DMS 273 (cell line): ENCODE data around the gene CFAP221.
"Not testable (repeated sequence)": the region's sequence is repeated elsewhere in the genome, so short reads cannot be mapped to it uniquely, and the experiment has no call there.

Source experiments
- DNase-seq: peaks from one replicate; lab custom pipeline; 2025; ENCODE audit not compliant: unreplicated experiment; lab: John Stamatoyannopoulos, UW

The CFAP221 gene

DNA sequence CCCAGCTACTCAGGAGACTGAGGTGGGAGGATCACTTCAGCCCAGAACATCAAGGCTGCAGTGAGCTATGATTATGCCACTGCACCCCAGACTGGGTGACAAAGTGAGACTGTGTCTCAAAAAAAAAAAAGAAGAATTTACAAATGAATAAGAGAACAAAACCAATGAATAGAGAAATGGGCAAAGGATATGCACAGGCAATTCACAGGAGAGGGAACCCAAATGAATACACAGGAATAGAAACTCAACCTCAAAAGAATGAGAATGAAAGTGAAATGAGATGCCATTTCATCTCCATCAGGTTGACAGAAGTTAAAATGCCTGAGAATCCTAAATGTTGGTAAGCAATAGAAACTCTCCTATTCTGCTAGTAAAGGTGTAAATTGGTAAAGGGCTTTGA, 40.2 kb downstream of the CFAP221 start:
- no peak for DNase-seq

DNA sequence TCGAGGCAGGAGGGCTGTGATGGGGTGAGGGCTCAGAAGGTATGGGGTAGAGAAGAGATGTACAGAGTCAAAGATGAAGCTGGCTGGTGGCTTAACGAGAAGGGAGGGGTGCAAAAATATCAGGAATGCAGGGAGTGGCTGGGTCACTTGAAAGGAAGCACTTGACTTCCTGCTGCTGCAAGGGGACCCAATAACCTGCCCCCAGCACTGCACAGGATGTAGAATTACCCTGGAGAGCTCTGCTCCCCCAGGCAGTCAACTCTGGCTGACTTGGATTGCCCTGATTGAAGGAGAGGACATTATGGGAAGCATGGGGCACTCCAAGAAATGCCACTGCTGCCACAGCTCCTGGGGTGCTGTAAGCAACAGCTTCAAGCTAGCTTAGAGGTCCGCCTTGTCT, 41.8 kb downstream of the CFAP221 start:
- no peak for DNase-seq

DNA sequence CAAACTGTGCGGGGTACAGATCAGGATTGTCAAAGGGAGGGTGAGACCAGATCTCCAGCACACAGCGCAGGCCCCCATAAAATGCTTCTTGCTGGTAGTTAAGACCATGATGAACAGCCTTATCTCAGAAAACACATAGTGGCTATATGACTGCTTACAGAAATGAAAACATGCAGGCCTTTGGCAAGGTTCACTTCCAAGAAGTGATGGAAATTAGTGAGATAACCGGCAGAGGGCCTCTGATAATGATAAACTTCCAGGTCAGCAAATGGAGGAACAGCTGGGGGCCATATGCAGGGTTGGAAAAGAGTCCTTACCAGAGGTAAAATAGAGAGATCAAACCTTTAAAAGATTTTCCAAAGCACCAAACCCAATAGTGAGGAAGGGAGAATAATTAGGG, 46.6 kb downstream of the CFAP221 start:
- peak; percentile 55 for DNase-seq

DNA sequence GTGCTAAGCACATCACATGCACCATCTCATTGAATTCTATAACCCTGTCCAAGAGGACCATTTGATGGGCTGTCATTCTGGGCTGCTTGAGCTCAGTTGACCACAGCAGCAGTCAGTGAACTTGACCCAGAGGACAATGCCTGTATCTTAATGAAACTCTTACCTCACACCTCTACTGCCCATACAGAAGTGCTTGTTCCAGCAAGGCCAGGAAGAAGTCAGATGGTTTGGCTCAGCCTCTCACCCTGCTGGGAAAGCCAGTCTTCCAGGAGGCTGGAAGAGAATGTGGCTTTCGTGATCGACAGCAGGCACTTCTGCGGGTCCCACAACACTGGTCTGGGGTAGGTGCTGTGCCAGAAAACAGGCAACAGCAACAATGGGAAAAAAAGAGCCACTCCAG, 47.3 kb downstream of the CFAP221 start:
- no peak for DNase-seq

- no peak for DNase-seq
These were observed 48.2 kb downstream of the CFAP221 start for GRCh38 chr2:119592436-119592835.

GRCh38 chr2:119596638-119597037, 52.4 kb downstream of the CFAP221 start:
- DNase-seq, result no peak

GRCh38 chr2:119598596-119599263, 54.5 kb downstream of the CFAP221 start:
- peak; percentile 49 for DNase-seq

- DNase-seq, result peak; percentile 11
These were observed 55.1 kb downstream of the CFAP221 start for GRCh38 chr2:119599384-119599783.

- no peak for DNase-seq
These were observed 60.8 kb downstream of the CFAP221 start for GRCh38 chr2:119605096-119605495.

GRCh38 chr2:119606674-119607073, 62.4 kb downstream of the CFAP221 start:
- DNase-seq, result no peak

GRCh38 chr2:119608553-119608952, 64.3 kb downstream of the CFAP221 start:
- DNase-seq, result no peak

- no peak for DNase-seq
These were observed 65.1 kb downstream of the CFAP221 start for GRCh38 chr2:119609337-119609736.

GRCh38 chr2:119614140-119614539, 69.9 kb downstream of the CFAP221 start:
- DNase-seq, result not testable (repeated sequence)

GRCh38 chr2:119616421-119616820, 72.2 kb downstream of the CFAP221 start:
- no peak for DNase-seq

GRCh38 chr2:119617455-119617854, 73.2 kb downstream of the CFAP221 start:
- DNase-seq, result no peak

- DNase-seq, result not testable (repeated sequence)
These were observed 74.5 kb downstream of the CFAP221 start for GRCh38 chr2:119618725-119619124.

DNA sequence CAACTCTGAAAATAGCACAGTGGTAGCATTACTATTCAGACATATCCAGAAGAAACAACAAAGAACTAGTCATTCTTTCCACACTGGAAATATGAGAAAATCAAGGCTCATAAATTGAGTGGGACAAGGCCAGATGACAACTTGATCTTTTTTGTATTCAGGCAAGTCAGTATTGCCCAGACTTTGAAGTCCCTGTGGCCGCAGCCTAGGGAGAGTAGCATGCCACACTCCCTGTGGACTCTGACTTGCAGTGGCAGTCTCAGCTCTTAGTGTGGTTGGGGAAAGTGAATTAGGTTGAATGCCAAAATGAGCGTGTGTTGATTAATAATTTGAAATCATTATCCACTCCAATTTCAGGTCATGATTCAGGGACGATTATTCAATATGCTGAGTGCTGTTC, 81.0 kb downstream of the CFAP221 start:
- no peak for DNase-seq

DNA sequence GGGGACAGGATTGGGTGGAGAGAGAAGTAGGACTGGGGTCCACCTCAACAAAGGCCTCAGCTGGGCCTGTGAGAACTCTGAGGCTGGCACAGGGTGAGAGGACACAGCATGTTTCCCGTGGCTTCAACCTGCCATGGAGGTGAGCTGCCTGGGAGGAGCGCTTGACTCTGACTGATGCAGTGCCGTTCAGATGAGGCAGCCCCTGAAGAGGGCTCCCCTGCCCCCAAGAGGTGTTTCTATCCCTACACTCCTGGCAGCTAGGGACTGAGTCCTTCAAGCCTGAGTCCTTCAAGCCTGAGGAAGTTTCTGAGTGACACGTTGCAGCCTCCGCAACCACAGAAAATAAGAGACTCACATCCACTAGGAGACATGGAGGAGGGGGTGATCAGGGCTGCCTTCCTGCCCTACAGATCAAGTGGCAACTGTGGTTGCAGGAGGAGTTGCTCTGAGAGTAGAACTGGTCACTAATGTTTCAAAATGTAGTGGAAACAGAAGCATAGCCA, 85.1 kb downstream of the CFAP221 start:
- no peak for DNase-seq

GRCh38 chr2:119630121-119630520, 85.9 kb downstream of the CFAP221 start:
- no peak for DNase-seq

DNA sequence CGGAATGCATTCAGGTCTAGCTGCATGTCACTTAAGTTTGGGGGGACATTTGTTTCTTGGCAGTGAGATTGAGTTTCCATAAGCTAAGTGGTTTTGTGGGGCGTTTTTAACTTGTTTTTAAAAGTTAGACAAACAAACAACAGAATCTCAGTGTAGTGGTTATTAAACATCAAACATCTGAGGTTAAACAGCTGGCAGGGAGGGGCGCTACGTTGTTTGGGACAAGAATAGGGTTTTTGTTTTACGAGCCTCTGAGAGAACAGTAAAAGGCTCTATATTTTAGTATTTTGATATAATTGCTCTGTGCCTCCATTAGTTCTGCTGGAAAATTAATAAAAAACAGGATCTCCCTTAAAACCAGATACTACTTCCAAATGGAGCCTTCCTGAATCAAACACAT, 93.1 kb downstream of the CFAP221 start:
- DNase-seq, result no peak

DNA sequence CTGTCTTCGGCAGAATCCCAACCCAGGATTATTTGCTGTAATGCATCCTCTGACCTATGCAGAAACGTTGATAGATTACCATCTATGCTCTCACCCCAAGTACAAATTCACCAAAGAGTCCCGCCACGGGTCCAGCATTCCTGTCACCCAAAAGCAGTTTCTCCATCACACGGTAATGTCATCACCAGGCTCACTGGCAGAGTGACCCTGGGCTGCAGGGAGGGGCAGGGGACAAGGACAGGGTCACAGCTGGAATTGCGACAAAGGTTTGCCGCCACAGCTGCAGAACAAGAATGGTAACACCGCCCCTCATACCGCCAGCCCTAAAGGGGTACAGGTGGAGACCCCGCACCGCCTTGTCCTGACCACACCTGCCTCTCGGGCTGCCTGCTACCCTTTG, 94.0 kb downstream of the CFAP221 start:
- DNase-seq, result no peak

GRCh38 chr2:119638685-119639554, 94.7 kb downstream of the CFAP221 start:
- no peak for DNase-seq
